NCI-H2196 (cell line): ENCODE data around the gene CDK17.

Source experiments
- DNase-seq: peaks from one replicate; lab custom pipeline; 2025; ENCODE audit not compliant: unreplicated experiment; lab: John Stamatoyannopoulos, UW

Gene CDK17

GRCh38 chr12:96271469-96272199 is 128.6 kb downstream of the CDK17 start:
- DNase-seq = no peak

GRCh38 chr12:96266238-96266637 is 134.0 kb downstream of the CDK17 start:
- no peak for DNase-seq

GRCh38 chr12:96265836-96266235 is 134.4 kb downstream of the CDK17 start:
- DNase-seq = no peak

- no peak for DNase-seq
These were observed 134.8 kb downstream of the CDK17 start for GRCh38 chr12:96265400-96265799.

- DNase-seq = peak; percentile 41
These were observed 136.8 kb downstream of the CDK17 start for GRCh38 chr12:96263449-96263902.

GRCh38 chr12:96261557-96261956 is 138.7 kb downstream of the CDK17 start:
- no peak for DNase-seq

- DNase-seq = no peak
These were observed 139.6 kb downstream of the CDK17 start for GRCh38 chr12:96260644-96261043.

GRCh38 chr12:96260231-96260630 is 140.0 kb downstream of the CDK17 start:
- DNase-seq = no peak

- DNase-seq = no peak
These were observed 141.9 kb downstream of the CDK17 start for GRCh38 chr12:96258104-96258961.

GRCh38 chr12:96257550-96258103 is 142.6 kb downstream of the CDK17 start:
- no peak for DNase-seq

GRCh38 chr12:96256672-96257361 is 143.4 kb downstream of the CDK17 start:
- DNase-seq = no peak

GRCh38 chr12:96255077-96255476 is 145.2 kb downstream of the CDK17 start:
- DNase-seq = no peak

- DNase-seq = no peak
These were observed 150.0 kb downstream of the CDK17 start for GRCh38 chr12:96250119-96250685.

- no peak for DNase-seq
These were observed 150.8 kb downstream of the CDK17 start for GRCh38 chr12:96249196-96250118.

- DNase-seq = no peak
These were observed 151.9 kb downstream of the CDK17 start for GRCh38 chr12:96248136-96248931.

- no peak for DNase-seq
These were observed 152.7 kb downstream of the CDK17 start for GRCh38 chr12:96247563-96247962.

GRCh38 chr12:96246926-96247505 is 153.2 kb downstream of the CDK17 start:
- DNase-seq = no peak

- DNase-seq = no peak
These were observed 155.4 kb downstream of the CDK17 start for GRCh38 chr12:96244826-96245225.

GRCh38 chr12:96242597-96242996 is 157.6 kb downstream of the CDK17 start:
- no peak for DNase-seq
